ENCODE results near the gene DAPK3.

DNA sequence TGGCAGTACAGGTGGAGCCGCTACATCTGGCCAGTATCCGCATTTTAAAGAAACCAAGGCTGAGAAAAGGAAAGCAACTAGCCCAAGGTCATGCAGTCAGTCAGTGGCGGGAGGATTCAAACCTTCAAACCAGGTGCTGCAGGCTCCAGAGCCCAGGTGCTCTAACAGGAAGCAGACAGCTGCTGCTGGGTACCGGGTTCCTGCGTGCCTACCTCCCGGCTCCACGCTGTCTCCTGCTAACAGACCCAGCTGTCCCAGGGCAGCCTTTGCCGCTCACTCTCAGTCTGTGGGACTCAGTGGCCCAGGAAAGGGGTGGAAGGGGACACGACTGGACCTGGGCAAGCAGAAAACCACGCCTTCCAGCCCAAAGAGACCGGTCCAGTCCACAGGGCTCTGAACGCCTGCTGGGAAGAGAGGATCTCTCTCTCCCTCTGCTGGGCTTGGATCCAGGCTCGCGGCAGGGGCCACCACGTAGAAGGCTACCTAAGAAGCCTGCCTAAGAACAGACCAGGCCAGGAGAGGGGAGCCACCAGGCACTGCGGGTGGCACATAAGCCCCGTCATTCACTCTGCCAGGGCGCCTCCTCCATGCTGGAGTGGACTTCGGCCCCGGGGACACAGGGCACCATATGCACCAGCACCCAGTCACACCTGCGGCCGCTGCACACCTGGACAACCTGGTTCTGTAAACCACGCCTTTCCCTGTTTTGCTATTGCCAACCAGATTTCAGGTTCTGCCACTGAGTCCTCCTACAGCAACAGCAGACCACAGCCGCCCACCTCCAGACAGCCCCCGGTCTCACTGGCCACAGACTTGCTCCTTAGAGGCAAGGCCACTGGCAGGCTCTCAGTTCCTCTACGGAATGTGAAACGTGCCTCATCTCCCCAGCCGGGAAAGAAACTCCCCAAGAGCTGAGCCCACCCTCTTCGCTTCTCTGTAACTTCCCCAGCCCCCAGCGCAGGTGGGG, 4.6 kb downstream of the DAPK3 start:
- no peak for TF ChIP-seq EZH2 (IDR thresholded peaks at IDR 0.05; ENCODE audit: borderline replicate concordance, low read length)
- TF ChIP-seq, protein P1, sequence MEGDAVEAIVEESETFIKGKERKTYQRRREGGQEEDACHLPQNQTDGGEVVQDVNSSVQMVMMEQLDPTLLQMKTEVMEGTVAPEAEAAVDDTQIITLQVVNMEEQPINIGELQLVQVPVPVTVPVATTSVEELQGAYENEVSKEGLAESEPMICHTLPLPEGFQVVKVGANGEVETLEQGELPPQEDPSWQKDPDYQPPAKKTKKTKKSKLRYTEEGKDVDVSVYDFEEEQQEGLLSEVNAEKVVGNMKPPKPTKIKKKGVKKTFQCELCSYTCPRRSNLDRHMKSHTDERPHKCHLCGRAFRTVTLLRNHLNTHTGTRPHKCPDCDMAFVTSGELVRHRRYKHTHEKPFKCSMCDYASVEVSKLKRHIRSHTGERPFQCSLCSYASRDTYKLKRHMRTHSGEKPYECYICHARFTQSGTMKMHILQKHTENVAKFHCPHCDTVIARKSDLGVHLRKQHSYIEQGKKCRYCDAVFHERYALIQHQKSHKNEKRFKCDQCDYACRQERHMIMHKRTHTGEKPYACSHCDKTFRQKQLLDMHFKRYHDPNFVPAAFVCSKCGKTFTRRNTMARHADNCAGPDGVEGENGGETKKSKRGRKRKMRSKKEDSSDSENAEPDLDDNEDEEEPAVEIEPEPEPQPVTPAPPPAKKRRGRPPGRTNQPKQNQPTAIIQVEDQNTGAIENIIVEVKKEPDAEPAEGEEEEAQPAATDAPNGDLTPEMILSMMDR (IDR thresholded peaks at IDR 0.05; ENCODE audit: low read length): no peak

Measured in OCI-LY1 (cell line).